ENCODE results near the gene DOC2B. TPM values are rescaled to one million over a fixed set of nuclear protein-coding genes. Genes with fewer than 3 reads are reported as not detected.
A peak's percentile ranks its signal among the peaks of the same experiment; 100 is the strongest.
"Not testable (repeated sequence)": the region's sequence is repeated elsewhere in the genome, so short reads cannot be mapped to it uniquely, and the experiment has no call there.

The DOC2B gene
- total RNA-seq, 4 donors from 2014 or later, result 4.9 to 41.9 (median 19.3) TPM

- DNase-seq (ENCODE audit: low spot score), result no peak
- no peak for TF ChIP-seq CTCF (IDR thresholded peaks at IDR 0.05)
- no peak for ATAC-seq (ENCODE audit: low FRiP score)
These were observed 19.1 kb upstream of the DOC2B start for GRCh38 chr17:200586-200985.

- DNase-seq (ENCODE audit: low spot score) (no peak), ATAC-seq (ENCODE audit: low FRiP score) (peak; percentile 20)
- no peak for TF ChIP-seq CTCF (IDR thresholded peaks at IDR 0.05)
These were observed 18.5 kb upstream of the DOC2B start for GRCh38 chr17:199806-200545.

GRCh38 chr17:199191-199604 lies 17.7 kb upstream of the DOC2B start:
- ATAC-seq (ENCODE audit: low FRiP score), result no peak
- no peak for DNase-seq (ENCODE audit: low spot score)
- TF ChIP-seq CTCF (IDR thresholded peaks at IDR 0.05), result no peak

GRCh38 chr17:198225-198624 lies 16.8 kb upstream of the DOC2B start:
- not testable (repeated sequence) for DNase-seq (ENCODE audit: low spot score); ATAC-seq (ENCODE audit: low FRiP score)

GRCh38 chr17:197352-197751 lies 15.9 kb upstream of the DOC2B start:
- no peak for DNase-seq (ENCODE audit: low spot score)
- TF ChIP-seq CTCF (IDR thresholded peaks at IDR 0.05), result no peak
- ATAC-seq (ENCODE audit: low FRiP score), result no peak

GRCh38 chr17:194828-195602 lies 13.6 kb upstream of the DOC2B start:
- no peak for TF ChIP-seq CTCF (IDR thresholded peaks at IDR 0.05)
- DNase-seq (ENCODE audit: low spot score) (no peak), ATAC-seq (ENCODE audit: low FRiP score) (no peak)

GRCh38 chr17:193841-194806 lies 12.7 kb upstream of the DOC2B start:
- no peak for DNase-seq (ENCODE audit: low spot score)
- ATAC-seq (ENCODE audit: low FRiP score), result peak; percentile 38
- no peak for TF ChIP-seq CTCF (IDR thresholded peaks at IDR 0.05)
